ENCODE results near the gene CLSTN2. TPM values are rescaled to one million over a fixed set of nuclear protein-coding genes. Genes with fewer than 3 reads are reported as not detected.

CLSTN2 gene
- total RNA-seq, 1 donor from 2014 or later = 12.9 TPM

DNA sequence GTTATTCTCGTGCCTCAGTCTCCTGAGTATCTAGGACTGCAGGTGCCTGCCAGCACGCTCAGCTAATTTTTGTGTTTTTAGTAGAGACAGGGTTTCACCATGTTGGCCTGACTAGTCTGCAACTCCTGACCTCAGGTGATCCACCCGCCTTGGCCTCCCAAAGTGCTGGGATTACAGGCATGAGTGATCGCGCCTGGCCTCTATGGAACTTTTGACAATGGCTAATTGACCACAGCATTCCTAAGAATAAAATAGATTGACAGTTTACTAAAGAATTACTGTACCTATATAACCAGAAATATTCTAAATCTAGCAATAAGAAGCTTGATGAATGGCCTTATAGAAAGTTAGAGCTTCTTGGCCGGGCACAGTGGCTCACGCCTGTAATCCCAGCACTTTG, 691.9 kb downstream of the CLSTN2 start:
- Mint-ChIP-seq H3K27me3 (peaks cover 4% of the 10 kb centered on the region), H3K36me3 (no peaks in the 10 kb centered on the region), H3K9me3 (peaks cover 6% of the 10 kb centered on the region), H3K27ac (no peak overlapping the region), H3K4me3 (no peak overlapping the region), H3K4me1 (ENCODE audit: unreplicated experiment) (no peaks in the 10 kb centered on the region)
- DNase-seq (ENCODE audit: extremely low spot score, unreplicated experiment) = no peak
- TF ChIP-seq, protein P1, sequence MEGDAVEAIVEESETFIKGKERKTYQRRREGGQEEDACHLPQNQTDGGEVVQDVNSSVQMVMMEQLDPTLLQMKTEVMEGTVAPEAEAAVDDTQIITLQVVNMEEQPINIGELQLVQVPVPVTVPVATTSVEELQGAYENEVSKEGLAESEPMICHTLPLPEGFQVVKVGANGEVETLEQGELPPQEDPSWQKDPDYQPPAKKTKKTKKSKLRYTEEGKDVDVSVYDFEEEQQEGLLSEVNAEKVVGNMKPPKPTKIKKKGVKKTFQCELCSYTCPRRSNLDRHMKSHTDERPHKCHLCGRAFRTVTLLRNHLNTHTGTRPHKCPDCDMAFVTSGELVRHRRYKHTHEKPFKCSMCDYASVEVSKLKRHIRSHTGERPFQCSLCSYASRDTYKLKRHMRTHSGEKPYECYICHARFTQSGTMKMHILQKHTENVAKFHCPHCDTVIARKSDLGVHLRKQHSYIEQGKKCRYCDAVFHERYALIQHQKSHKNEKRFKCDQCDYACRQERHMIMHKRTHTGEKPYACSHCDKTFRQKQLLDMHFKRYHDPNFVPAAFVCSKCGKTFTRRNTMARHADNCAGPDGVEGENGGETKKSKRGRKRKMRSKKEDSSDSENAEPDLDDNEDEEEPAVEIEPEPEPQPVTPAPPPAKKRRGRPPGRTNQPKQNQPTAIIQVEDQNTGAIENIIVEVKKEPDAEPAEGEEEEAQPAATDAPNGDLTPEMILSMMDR (conservative IDR thresholded peaks at IDR 0.05) = no peak
